Stimulated activated effector memory CD8-positive, alpha-beta T cell treated with anti-CD3 and anti-CD28 coated beads, Interleukin-12 subunit alpha, Interleukin-12 subunit beta, amount 100 ng/mL, for 72 hours (primary cell): ENCODE measurements around the gene ATF6.

Experiments used
- ATAC-seq: fragments of 150-1000 bp; cut with Tn5 transposase; 2 replicates; pipeline ENCODE4 v1.10.0; 2021
- DNase-seq, 2 donors: peaks; one replicate each; pipeline ENCODE4 v3.0.0; 2021 to 2022; ENCODE audit warnings: low spot score in 2 of 2
- H3K27ac Mint-ChIP-seq: one replicate; pipeline ENCODE4 v1.8.0; 2022; ENCODE audit warnings: mild to moderate bottlenecking, mixed read lengths
- H3K36me3 Mint-ChIP-seq: one replicate; pipeline ENCODE4 v1.8.0; 2022; ENCODE audit warnings: mild to moderate bottlenecking, mixed read lengths
- H3K4me1 Mint-ChIP-seq: one replicate; pipeline ENCODE4 v1.8.0; 2022; ENCODE audit warnings: mixed read lengths
- H3K4me3 Mint-ChIP-seq: one replicate; pipeline ENCODE4 v1.8.0; 2022; ENCODE audit warnings: mild to moderate bottlenecking, mixed read lengths
- H3K9me3 Mint-ChIP-seq: one replicate; pipeline ENCODE4 v1.8.0; 2022; ENCODE audit warnings: mixed read lengths

ATF6 gene

GRCh38 chr1:161952607-161953172, 186.6 kb downstream of the ATF6 start:
- H3K9me3 Mint-ChIP-seq: no peaks in the 10 kb centered on the region
- no peak for ATAC-seq
- H3K4me1 Mint-ChIP-seq: peaks cover 28% of the 10 kb centered on the region
- no peak overlapping the region for H3K4me3 Mint-ChIP-seq
- H3K36me3 Mint-ChIP-seq: peaks cover 5% of the 10 kb centered on the region
- DNase-seq: no peak
- no peak overlapping the region for H3K27ac Mint-ChIP-seq

- Mint-ChIP-seq H3K27ac (peak overlapping the region; percentile 40), H3K4me3 (no peak overlapping the region), H3K36me3 (peaks cover 10% of the 10 kb centered on the region), H3K9me3 (no peaks in the 10 kb centered on the region), H3K4me1 (peaks cover 28% of the 10 kb centered on the region)
- no peak for DNase-seq
- no peak for ATAC-seq
Observed at GRCh38 chr1:161953256-161953920, 187.3 kb downstream of the ATF6 start.

- Mint-ChIP-seq H3K4me3 (no peak overlapping the region), H3K27ac (peak overlapping the region; percentile 40), H3K4me1 (peaks cover 28% of the 10 kb centered on the region), H3K9me3 (no peaks in the 10 kb centered on the region), H3K36me3 (peaks cover 17% of the 10 kb centered on the region)
- ATAC-seq (no peak), DNase-seq (no peak)
Observed at GRCh38 chr1:161954050-161954449, 187.9 kb downstream of the ATF6 start.

- Mint-ChIP-seq H3K27ac (no peak overlapping the region), H3K4me3 (no peak overlapping the region), H3K9me3 (no peaks in the 10 kb centered on the region), H3K4me1 (peaks cover 28% of the 10 kb centered on the region), H3K36me3 (peaks cover 21% of the 10 kb centered on the region)
- ATAC-seq (no peak), DNase-seq (no peak)
Observed at GRCh38 chr1:161954466-161954865, 188.3 kb downstream of the ATF6 start.

GRCh38 chr1:161955606-161956005, 189.5 kb downstream of the ATF6 start:
- Mint-ChIP-seq H3K27ac (no peak overlapping the region), H3K4me3 (no peak overlapping the region), H3K9me3 (no peaks in the 10 kb centered on the region), H3K4me1 (peaks cover 28% of the 10 kb centered on the region), H3K36me3 (peaks cover 31% of the 10 kb centered on the region)
- DNase-seq (no peak), ATAC-seq (no peak)

GRCh38 chr1:161956097-161956496, 190.0 kb downstream of the ATF6 start:
- no peak overlapping the region for H3K4me3 Mint-ChIP-seq
- H3K4me1 Mint-ChIP-seq: peaks cover 33% of the 10 kb centered on the region
- no peak overlapping the region for H3K27ac Mint-ChIP-seq
- peaks cover 31% of the 10 kb centered on the region for H3K36me3 Mint-ChIP-seq
- no peak for DNase-seq
- no peak for ATAC-seq
- H3K9me3 Mint-ChIP-seq: no peaks in the 10 kb centered on the region

- H3K4me1 Mint-ChIP-seq: peaks cover 36% of the 10 kb centered on the region
- no peak for DNase-seq
- H3K27ac Mint-ChIP-seq: no peak overlapping the region
- no peak for ATAC-seq
- no peak overlapping the region for H3K4me3 Mint-ChIP-seq
- no peaks in the 10 kb centered on the region for H3K9me3 Mint-ChIP-seq
- H3K36me3 Mint-ChIP-seq: peaks cover 31% of the 10 kb centered on the region
Observed at GRCh38 chr1:161956930-161957329, 190.8 kb downstream of the ATF6 start.

- ATAC-seq (no peak), DNase-seq (no peak)
- peaks cover 37% of the 10 kb centered on the region for H3K4me1 Mint-ChIP-seq
- H3K4me3 Mint-ChIP-seq: no peak overlapping the region
- no peak overlapping the region for H3K27ac Mint-ChIP-seq
- peaks cover 31% of the 10 kb centered on the region for H3K36me3 Mint-ChIP-seq
- H3K9me3 Mint-ChIP-seq: no peaks in the 10 kb centered on the region
Observed at GRCh38 chr1:161958425-161958824, 192.3 kb downstream of the ATF6 start.

- Mint-ChIP-seq H3K27ac (peak overlapping the region; percentile 8), H3K4me1 (peaks cover 18% of the 10 kb centered on the region), H3K4me3 (peak overlapping the region; percentile 51), H3K36me3 (peaks cover 31% of the 10 kb centered on the region), H3K9me3 (no peaks in the 10 kb centered on the region)
- ATAC-seq: peak; percentile 90
- DNase-seq: no peak
Observed at GRCh38 chr1:161962091-161962887, 196.2 kb downstream of the ATF6 start.

- ATAC-seq (no peak), DNase-seq (no peak)
- Mint-ChIP-seq H3K9me3 (no peaks in the 10 kb centered on the region), H3K4me3 (no peak overlapping the region), H3K27ac (no peak overlapping the region), H3K4me1 (peaks cover 13% of the 10 kb centered on the region), H3K36me3 (no peaks in the 10 kb centered on the region)
Observed at GRCh38 chr1:161966067-161966466, 199.9 kb downstream of the ATF6 start.

GRCh38 chr1:161970036-161970435, 203.9 kb downstream of the ATF6 start:
- Mint-ChIP-seq H3K27ac (no peak overlapping the region), H3K4me1 (no peaks in the 10 kb centered on the region), H3K36me3 (no peaks in the 10 kb centered on the region), H3K4me3 (no peak overlapping the region), H3K9me3 (no peaks in the 10 kb centered on the region)
- no peak for DNase-seq
- no peak for ATAC-seq

GRCh38 chr1:161970633-161971032, 204.5 kb downstream of the ATF6 start:
- H3K27ac Mint-ChIP-seq: no peak overlapping the region
- no peak overlapping the region for H3K4me3 Mint-ChIP-seq
- ATAC-seq: no peak
- no peaks in the 10 kb centered on the region for H3K36me3 Mint-ChIP-seq
- no peaks in the 10 kb centered on the region for H3K9me3 Mint-ChIP-seq
- H3K4me1 Mint-ChIP-seq: no peaks in the 10 kb centered on the region
- DNase-seq: no peak

- peak overlapping the region; percentile 46 for H3K27ac Mint-ChIP-seq
- ATAC-seq (no peak), DNase-seq (no peak)
- no peaks in the 10 kb centered on the region for H3K4me1 Mint-ChIP-seq
- H3K36me3 Mint-ChIP-seq: no peaks in the 10 kb centered on the region
- H3K9me3 Mint-ChIP-seq: no peaks in the 10 kb centered on the region
- H3K4me3 Mint-ChIP-seq: no peak overlapping the region
Observed at GRCh38 chr1:161972828-161973227, 206.7 kb downstream of the ATF6 start.

- no peak for DNase-seq
- H3K4me3 Mint-ChIP-seq: no peak overlapping the region
- H3K9me3 Mint-ChIP-seq: no peaks in the 10 kb centered on the region
- ATAC-seq: no peak
- no peaks in the 10 kb centered on the region for H3K4me1 Mint-ChIP-seq
- no peak overlapping the region for H3K27ac Mint-ChIP-seq
- H3K36me3 Mint-ChIP-seq: no peaks in the 10 kb centered on the region
Observed at GRCh38 chr1:161973924-161974845, 208.1 kb downstream of the ATF6 start.
